Mammary epithelial cell (primary cell): ENCODE results near the gene PSTPIP1.

Source experiments
- EZH2 ChIP-seq: IDR thresholded peaks from 2 replicates; pipeline ENCODE4 v1.6.1; 2012; ENCODE audit warnings: low read length, inconsistent platforms, borderline replicate concordance
- TF ChIP-seq, protein P1 (sequence below), 2 donors: IDR thresholded peaks in 1 of 2; conservative IDR thresholded peaks in 1 of 2; 2 replicates each; pipeline ENCODE4 v1.5.1; 2011 to 2012; ENCODE audit warnings: inconsistent platforms in 2 of 2, low read length in 2 of 2, mild to moderate bottlenecking in 2 of 2, control low read depth in 1 of 2, low read depth in 1 of 2; ENCODE audit not compliant: insufficient read depth in 1 of 2; ENCODE audit errors: extremely low read depth in 1 of 2

DNA sequence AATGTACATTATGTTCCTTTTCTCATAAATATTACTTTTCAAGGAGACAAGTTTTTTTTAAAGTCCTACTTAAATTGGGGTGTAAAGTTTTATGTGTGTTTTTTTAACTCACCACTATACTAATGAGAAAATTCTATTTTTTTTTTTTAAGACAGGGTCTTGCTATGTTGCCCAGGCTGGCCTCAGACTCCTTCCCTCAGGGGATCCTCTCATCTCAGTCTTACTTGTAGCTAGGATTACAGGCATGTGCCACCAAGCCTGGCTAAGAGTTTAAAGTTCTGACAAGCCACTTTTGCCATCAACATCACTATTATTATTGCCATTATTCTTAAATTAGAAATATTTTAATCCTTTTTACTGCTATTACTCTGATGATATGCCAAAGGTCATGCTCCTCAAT, 68.3 kb downstream of the PSTPIP1 start:
- TF ChIP-seq, protein P1, sequence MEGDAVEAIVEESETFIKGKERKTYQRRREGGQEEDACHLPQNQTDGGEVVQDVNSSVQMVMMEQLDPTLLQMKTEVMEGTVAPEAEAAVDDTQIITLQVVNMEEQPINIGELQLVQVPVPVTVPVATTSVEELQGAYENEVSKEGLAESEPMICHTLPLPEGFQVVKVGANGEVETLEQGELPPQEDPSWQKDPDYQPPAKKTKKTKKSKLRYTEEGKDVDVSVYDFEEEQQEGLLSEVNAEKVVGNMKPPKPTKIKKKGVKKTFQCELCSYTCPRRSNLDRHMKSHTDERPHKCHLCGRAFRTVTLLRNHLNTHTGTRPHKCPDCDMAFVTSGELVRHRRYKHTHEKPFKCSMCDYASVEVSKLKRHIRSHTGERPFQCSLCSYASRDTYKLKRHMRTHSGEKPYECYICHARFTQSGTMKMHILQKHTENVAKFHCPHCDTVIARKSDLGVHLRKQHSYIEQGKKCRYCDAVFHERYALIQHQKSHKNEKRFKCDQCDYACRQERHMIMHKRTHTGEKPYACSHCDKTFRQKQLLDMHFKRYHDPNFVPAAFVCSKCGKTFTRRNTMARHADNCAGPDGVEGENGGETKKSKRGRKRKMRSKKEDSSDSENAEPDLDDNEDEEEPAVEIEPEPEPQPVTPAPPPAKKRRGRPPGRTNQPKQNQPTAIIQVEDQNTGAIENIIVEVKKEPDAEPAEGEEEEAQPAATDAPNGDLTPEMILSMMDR (conservative IDR thresholded peaks at IDR 0.05 in 1 of 2, IDR thresholded peaks at IDR 0.05 in 1 of 2; ENCODE audit: extremely low read depth in 1 of 2, insufficient read depth in 1 of 2, low read depth in 1 of 2, low read length in 2 of 2) = no peak
- no peak for TF ChIP-seq EZH2
